Hippocampal formation (tissue), 2 donors: Measurements from ENCODE around the gene NDRG4.

Experiments
- DNase-seq, 2 donors: peaks; one replicate each; lab custom pipeline; 2025; lab: John Stamatoyannopoulos, UW

NDRG4 gene

DNA sequence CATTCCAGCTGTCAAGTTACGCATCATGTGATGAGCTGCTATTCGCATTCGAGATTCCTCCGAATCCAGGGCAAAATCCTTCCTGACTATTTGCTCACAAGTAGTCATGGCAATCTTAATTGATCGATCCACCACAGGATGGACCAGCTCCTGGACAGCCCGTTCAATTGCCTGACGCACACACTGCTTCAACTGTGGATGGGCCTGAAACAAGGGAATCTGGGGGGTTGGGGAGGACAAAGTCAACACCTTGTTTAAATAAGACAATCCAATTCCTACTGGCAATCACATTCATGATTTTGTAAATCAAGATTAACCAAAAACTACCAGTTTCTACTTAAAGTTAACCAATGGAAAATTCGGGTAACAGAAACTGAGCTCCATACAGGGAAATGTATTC lies 43.7 kb downstream of the NDRG4 start:
- DNase-seq: no peak

DNA sequence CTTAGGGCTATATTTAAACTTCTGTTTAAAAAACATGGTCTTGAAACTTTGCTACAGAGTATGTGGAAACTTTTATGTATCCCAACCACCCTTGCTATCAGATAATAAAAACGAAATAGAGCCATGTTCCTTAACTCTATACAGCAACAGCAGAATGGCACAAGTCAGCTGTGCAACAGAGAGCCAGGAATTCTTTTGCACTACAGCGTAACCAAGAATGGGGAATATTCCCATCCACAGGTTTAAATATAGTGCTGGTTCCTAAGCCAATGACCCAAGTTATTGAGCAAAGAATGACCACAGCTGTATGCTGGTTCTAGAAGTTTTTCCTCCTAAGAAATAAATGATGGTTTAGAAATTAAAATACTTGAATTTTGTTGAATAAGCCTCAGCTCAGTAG lies 48.4 kb downstream of the NDRG4 start:
- no peak for DNase-seq

DNA sequence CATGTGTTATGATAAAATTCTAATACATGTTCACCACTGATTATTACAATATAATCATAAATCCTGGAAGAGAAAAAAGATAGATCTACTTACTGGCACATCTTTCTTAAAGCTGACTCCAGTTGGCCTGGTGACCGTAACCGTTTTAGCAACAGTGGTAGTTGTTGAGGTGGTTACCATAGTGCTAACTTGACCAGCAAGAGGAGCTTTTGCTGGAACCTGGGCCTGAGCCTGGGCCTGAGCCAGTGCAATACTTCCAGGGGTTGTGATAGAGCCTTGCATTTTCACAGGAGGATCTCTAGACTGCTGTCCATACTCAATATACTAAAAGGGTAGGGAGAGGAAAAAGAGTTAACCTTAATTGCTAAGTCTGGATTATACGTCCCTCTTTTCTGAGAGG lies 51.6 kb downstream of the NDRG4 start:
- no peak for DNase-seq

DNA sequence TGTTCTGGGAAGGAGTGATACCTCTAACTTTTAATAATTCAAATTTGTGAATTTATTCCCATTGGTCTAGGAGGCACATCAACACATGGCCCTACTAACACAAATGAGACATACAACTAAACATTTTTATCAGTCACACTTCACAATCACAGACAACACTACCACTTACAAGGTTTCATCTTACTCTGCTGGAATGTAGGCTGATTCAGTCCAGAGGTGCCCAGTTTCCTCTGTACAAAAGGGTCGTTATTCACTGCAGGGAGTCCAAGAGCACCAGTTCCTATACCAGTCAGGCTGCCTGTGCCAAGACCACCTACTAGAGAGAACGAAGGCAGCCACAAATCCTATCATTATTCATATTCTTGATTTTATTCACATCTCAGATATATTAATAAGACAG lies 56.7 kb downstream of the NDRG4 start:
- DNase-seq: no peak
